Hepatocyte (in vitro differentiated cells): ENCODE results near the gene ANO2.

Experiments
- CTCF ChIP-seq: fragments of 200-600 bp; sonication (generic); IDR thresholded peaks from 2 replicates; pipeline ENCODE4 v1.5.1; 2016; ENCODE audit warnings: antibody characterized with exemption, mild to moderate bottlenecking; ENCODE audit not compliant: poor library complexity
- EZH2 ChIP-seq: fragments of 200-600 bp; sonication (generic); IDR thresholded peaks from 2 replicates; pipeline ENCODE4 v1.6.1; 2016; ENCODE audit warnings: antibody characterized with exemption, mild to moderate bottlenecking, borderline replicate concordance
- EZH2phosphoT487 ChIP-seq: fragments of 200-600 bp; sonication (generic); IDR thresholded peaks from one replicate; pipeline ENCODE4 v1.6.1; 2018; ENCODE audit warnings: antibody characterized with exemption, mild to moderate bottlenecking, low read depth, moderate library complexity; ENCODE audit not compliant: unreplicated experiment, severe bottlenecking

GRCh38 chr12:5622280-5622679 lies 322.8 kb downstream of the ANO2 start:
- no peak for TF ChIP-seq CTCF
- no peak for TF ChIP-seq EZH2
- no peak for TF ChIP-seq EZH2phosphoT487
